ENCODE measurements around the gene WNT7A.
A peak's percentile ranks its signal among the peaks of the same experiment; 100 is the strongest.

Gene WNT7A

GRCh38 chr3:13895155-13896105 is 15.6 kb upstream of the WNT7A start:
- H3K4me1 ChIP-seq (ENCODE audit: control insufficient read depth in 5 of 5, insufficient read depth in 5 of 5, low read length in 5 of 5) = peaks cover 0 to 30% (median 22%) of the 10 kb centered on the region in 5 donors
- H3K9ac ChIP-seq (ENCODE audit: low read length in 5 of 5) = peak overlapping the region; percentile 21 to 93 (median 85)
- H3K4me3 ChIP-seq (ENCODE audit: low read depth in 1 of 5, low read length in 5 of 5) = peak overlapping the region; percentile 71 to 77 (median 72)
- peaks cover under 1 to 12% (median 6%) of the 10 kb centered on the region in 5 donors for H3K9me3 ChIP-seq (ENCODE audit: control insufficient read depth in 5 of 5, low read length in 5 of 5)
- peaks cover 0 to under 1% (median 0%) of the 10 kb centered on the region in 5 donors for H3K36me3 ChIP-seq (ENCODE audit: control insufficient read depth in 5 of 5, insufficient read depth in 5 of 5, low read length in 5 of 5)
- H3K27me3 ChIP-seq (ENCODE audit: control insufficient read depth in 5 of 5, insufficient read depth in 4 of 5, low read length in 5 of 5) = no peaks in the 10 kb centered on the region
- H3K27ac ChIP-seq (ENCODE audit: low read depth, low read length) = peak overlapping the region; percentile 40

- peaks cover 0 to 31% (median 22%) of the 10 kb centered on the region in 5 donors for H3K4me1 ChIP-seq (ENCODE audit: control insufficient read depth in 5 of 5, insufficient read depth in 5 of 5, low read length in 5 of 5)
- H3K9ac ChIP-seq (ENCODE audit: low read length in 5 of 5) = peak overlapping the region in 4 of 5 donors; percentile 63 to 93 (median 88)
- no peaks in the 10 kb centered on the region for H3K36me3 ChIP-seq (ENCODE audit: control insufficient read depth in 5 of 5, insufficient read depth in 5 of 5, low read length in 5 of 5)
- peaks cover 0 to 6% (median 2%) of the 10 kb centered on the region in 5 donors for H3K9me3 ChIP-seq (ENCODE audit: control insufficient read depth in 5 of 5, low read length in 5 of 5)
- peak overlapping the region; percentile 46 to 77 (median 71) for H3K4me3 ChIP-seq (ENCODE audit: low read depth in 1 of 5, low read length in 5 of 5)
- H3K27ac ChIP-seq (ENCODE audit: low read depth, low read length) = no peak overlapping the region
- no peaks in the 10 kb centered on the region for H3K27me3 ChIP-seq (ENCODE audit: control insufficient read depth in 5 of 5, insufficient read depth in 4 of 5, low read length in 5 of 5)
Measured at GRCh38 chr3:13894807-13895154, 14.9 kb upstream of the WNT7A start.

- no peaks in the 10 kb centered on the region for H3K27me3 ChIP-seq (ENCODE audit: control insufficient read depth in 5 of 5, insufficient read depth in 4 of 5, low read length in 5 of 5)
- no peaks in the 10 kb centered on the region for H3K36me3 ChIP-seq (ENCODE audit: control insufficient read depth in 5 of 5, insufficient read depth in 5 of 5, low read length in 5 of 5)
- H3K9ac ChIP-seq (ENCODE audit: low read length in 5 of 5) = peak overlapping the region in 1 of 5 donors; percentile 85
- peaks cover 0 to 3% (median 0%) of the 10 kb centered on the region in 5 donors for H3K9me3 ChIP-seq (ENCODE audit: control insufficient read depth in 5 of 5, low read length in 5 of 5)
- H3K4me3 ChIP-seq (ENCODE audit: low read depth in 1 of 5, low read length in 5 of 5) = peak overlapping the region in 2 of 5 donors; percentile 10 to 71
- no peak overlapping the region for H3K27ac ChIP-seq (ENCODE audit: low read depth, low read length)
- peaks cover 0 to 31% (median 22%) of the 10 kb centered on the region in 5 donors for H3K4me1 ChIP-seq (ENCODE audit: control insufficient read depth in 5 of 5, insufficient read depth in 5 of 5, low read length in 5 of 5)
Measured at GRCh38 chr3:13894096-13894806, 14.4 kb upstream of the WNT7A start.

- peaks cover 0 to 31% (median 22%) of the 10 kb centered on the region in 5 donors for H3K4me1 ChIP-seq (ENCODE audit: control insufficient read depth in 5 of 5, insufficient read depth in 5 of 5, low read length in 5 of 5)
- H3K27ac ChIP-seq (ENCODE audit: low read depth, low read length) = no peak overlapping the region
- H3K4me3 ChIP-seq (ENCODE audit: low read depth in 1 of 5, low read length in 5 of 5) = no peak overlapping the region
- H3K36me3 ChIP-seq (ENCODE audit: control insufficient read depth in 5 of 5, insufficient read depth in 5 of 5, low read length in 5 of 5) = no peaks in the 10 kb centered on the region
- H3K27me3 ChIP-seq (ENCODE audit: control insufficient read depth in 5 of 5, insufficient read depth in 4 of 5, low read length in 5 of 5) = no peaks in the 10 kb centered on the region
- no peak overlapping the region for H3K9ac ChIP-seq (ENCODE audit: low read length in 5 of 5)
- H3K9me3 ChIP-seq (ENCODE audit: control insufficient read depth in 5 of 5, low read length in 5 of 5) = no peaks in the 10 kb centered on the region
Measured at GRCh38 chr3:13892304-13892703, 12.4 kb upstream of the WNT7A start.

- Histone ChIP-seq H3K9me3 (ENCODE audit: control insufficient read depth in 5 of 5, low read length in 5 of 5) (no peaks in the 10 kb centered on the region), H3K27ac (ENCODE audit: low read depth, low read length) (no peak overlapping the region), H3K4me3 (ENCODE audit: low read depth in 1 of 5, low read length in 5 of 5) (no peak overlapping the region), H3K36me3 (ENCODE audit: control insufficient read depth in 5 of 5, insufficient read depth in 5 of 5, low read length in 5 of 5) (no peaks in the 10 kb centered on the region), H3K9ac (ENCODE audit: low read length in 5 of 5) (no peak overlapping the region), H3K27me3 (ENCODE audit: control insufficient read depth in 5 of 5, insufficient read depth in 4 of 5, low read length in 5 of 5) (peaks cover 0 to 4% (median 0%) of the 10 kb centered on the region in 5 donors), H3K4me1 (ENCODE audit: control insufficient read depth in 5 of 5, insufficient read depth in 5 of 5, low read length in 5 of 5) (peaks cover 0 to 31% (median 21%) of the 10 kb centered on the region in 5 donors)
Measured at GRCh38 chr3:13891492-13892073, 11.7 kb upstream of the WNT7A start.

- H3K27me3 ChIP-seq (ENCODE audit: control insufficient read depth in 5 of 5, insufficient read depth in 4 of 5, low read length in 5 of 5) = peaks cover 0 to 6% (median 0%) of the 10 kb centered on the region in 5 donors
- H3K4me3 ChIP-seq (ENCODE audit: low read depth in 1 of 5, low read length in 5 of 5) = no peak overlapping the region
- no peaks in the 10 kb centered on the region for H3K36me3 ChIP-seq (ENCODE audit: control insufficient read depth in 5 of 5, insufficient read depth in 5 of 5, low read length in 5 of 5)
- H3K27ac ChIP-seq (ENCODE audit: low read depth, low read length) = no peak overlapping the region
- H3K4me1 ChIP-seq (ENCODE audit: control insufficient read depth in 5 of 5, insufficient read depth in 5 of 5, low read length in 5 of 5) = peaks cover 0 to 25% (median 15%) of the 10 kb centered on the region in 5 donors
- peak overlapping the region in 1 of 5 donors; percentile 7 for H3K9ac ChIP-seq (ENCODE audit: low read length in 5 of 5)
- H3K9me3 ChIP-seq (ENCODE audit: control insufficient read depth in 5 of 5, low read length in 5 of 5) = no peaks in the 10 kb centered on the region
Measured at GRCh38 chr3:13891017-13891392, 11.1 kb upstream of the WNT7A start.

- H3K27ac ChIP-seq (ENCODE audit: low read depth, low read length) = no peak overlapping the region
- H3K4me3 ChIP-seq (ENCODE audit: low read depth in 1 of 5, low read length in 5 of 5) = no peak overlapping the region
- peak overlapping the region in 1 of 5 donors; percentile 7 for H3K9ac ChIP-seq (ENCODE audit: low read length in 5 of 5)
- peaks cover 0 to 8% (median 3%) of the 10 kb centered on the region in 5 donors for H3K27me3 ChIP-seq (ENCODE audit: control insufficient read depth in 5 of 5, insufficient read depth in 4 of 5, low read length in 5 of 5)
- no peaks in the 10 kb centered on the region for H3K36me3 ChIP-seq (ENCODE audit: control insufficient read depth in 5 of 5, insufficient read depth in 5 of 5, low read length in 5 of 5)
- peaks cover 0 to 23% (median 10%) of the 10 kb centered on the region in 5 donors for H3K4me1 ChIP-seq (ENCODE audit: control insufficient read depth in 5 of 5, insufficient read depth in 5 of 5, low read length in 5 of 5)
- no peaks in the 10 kb centered on the region for H3K9me3 ChIP-seq (ENCODE audit: control insufficient read depth in 5 of 5, low read length in 5 of 5)
Measured at GRCh38 chr3:13890377-13891016, 10.6 kb upstream of the WNT7A start.

GRCh38 chr3:13888576-13888975 is 8.7 kb upstream of the WNT7A start:
- Histone ChIP-seq H3K4me3 (ENCODE audit: low read depth in 1 of 5, low read length in 5 of 5) (no peak overlapping the region), H3K9ac (ENCODE audit: low read length in 5 of 5) (no peak overlapping the region), H3K9me3 (ENCODE audit: control insufficient read depth in 5 of 5, low read length in 5 of 5) (no peaks in the 10 kb centered on the region), H3K4me1 (ENCODE audit: control insufficient read depth in 5 of 5, insufficient read depth in 5 of 5, low read length in 5 of 5) (peaks cover 0 to 15% (median 0%) of the 10 kb centered on the region in 5 donors), H3K27me3 (ENCODE audit: control insufficient read depth in 5 of 5, insufficient read depth in 4 of 5, low read length in 5 of 5) (peaks cover 0 to 15% (median 7%) of the 10 kb centered on the region in 5 donors), H3K27ac (ENCODE audit: low read depth, low read length) (no peak overlapping the region), H3K36me3 (ENCODE audit: control insufficient read depth in 5 of 5, insufficient read depth in 5 of 5, low read length in 5 of 5) (no peaks in the 10 kb centered on the region)

GRCh38 chr3:13887495-13888300 is 7.8 kb upstream of the WNT7A start:
- Histone ChIP-seq H3K9me3 (ENCODE audit: control insufficient read depth in 5 of 5, low read length in 5 of 5) (peaks cover 0 to 3% (median 0%) of the 10 kb centered on the region in 5 donors), H3K27ac (ENCODE audit: low read depth, low read length) (no peak overlapping the region), H3K4me1 (ENCODE audit: control insufficient read depth in 5 of 5, insufficient read depth in 5 of 5, low read length in 5 of 5) (peaks cover 0 to 15% (median 0%) of the 10 kb centered on the region in 5 donors), H3K36me3 (ENCODE audit: control insufficient read depth in 5 of 5, insufficient read depth in 5 of 5, low read length in 5 of 5) (no peaks in the 10 kb centered on the region), H3K27me3 (ENCODE audit: control insufficient read depth in 5 of 5, insufficient read depth in 4 of 5, low read length in 5 of 5) (peaks cover 0 to 17% (median 12%) of the 10 kb centered on the region in 5 donors), H3K9ac (ENCODE audit: low read length in 5 of 5) (no peak overlapping the region), H3K4me3 (ENCODE audit: low read depth in 1 of 5, low read length in 5 of 5) (no peak overlapping the region)
